Fibroblast of pulmonary artery (primary cell): Measurements from ENCODE around the gene GNG12.

Source experiments
- DNase-seq: peaks from one replicate; pipeline ENCODE4 v3.0.0-alpha.2; 2010; ENCODE audit warnings: low read depth
- H3K4me3 ChIP-seq: replicated peaks from 2 replicates; pipeline ENCODE4 v1.5.1; 2011; ENCODE audit warnings: low read depth, mild to moderate bottlenecking, control low read depth, low read length, moderate library complexity
- TF ChIP-seq, protein P1 (sequence below): IDR thresholded peaks from 2 replicates; pipeline ENCODE4 v1.5.1; 2011; ENCODE audit warnings: mild to moderate bottlenecking, control low read depth, low read length, inconsistent platforms; ENCODE audit errors: missing control alignments

GNG12 gene

DNA sequence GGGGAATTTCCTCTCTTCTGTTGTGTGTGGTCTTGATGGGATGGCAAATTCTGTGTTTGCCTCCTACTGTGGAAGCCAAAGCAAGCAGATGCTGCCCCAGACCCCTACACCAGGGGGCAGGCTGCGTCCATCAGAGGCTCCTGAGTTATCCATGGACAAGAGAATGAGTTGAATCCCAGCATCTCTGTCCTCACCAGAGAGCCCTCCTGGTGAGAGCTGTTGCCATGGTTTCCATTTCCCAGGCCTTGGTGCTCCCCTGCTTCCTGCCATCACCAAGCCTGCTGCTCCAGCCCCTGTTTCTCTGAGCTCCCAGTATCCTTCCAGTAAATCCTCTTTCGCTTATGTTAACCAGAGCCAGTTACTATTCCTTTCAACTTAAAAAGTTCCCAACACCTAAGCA is 20.4 kb upstream of the GNG12 start:
- DNase-seq = peak; percentile 87
- TF ChIP-seq, protein P1, sequence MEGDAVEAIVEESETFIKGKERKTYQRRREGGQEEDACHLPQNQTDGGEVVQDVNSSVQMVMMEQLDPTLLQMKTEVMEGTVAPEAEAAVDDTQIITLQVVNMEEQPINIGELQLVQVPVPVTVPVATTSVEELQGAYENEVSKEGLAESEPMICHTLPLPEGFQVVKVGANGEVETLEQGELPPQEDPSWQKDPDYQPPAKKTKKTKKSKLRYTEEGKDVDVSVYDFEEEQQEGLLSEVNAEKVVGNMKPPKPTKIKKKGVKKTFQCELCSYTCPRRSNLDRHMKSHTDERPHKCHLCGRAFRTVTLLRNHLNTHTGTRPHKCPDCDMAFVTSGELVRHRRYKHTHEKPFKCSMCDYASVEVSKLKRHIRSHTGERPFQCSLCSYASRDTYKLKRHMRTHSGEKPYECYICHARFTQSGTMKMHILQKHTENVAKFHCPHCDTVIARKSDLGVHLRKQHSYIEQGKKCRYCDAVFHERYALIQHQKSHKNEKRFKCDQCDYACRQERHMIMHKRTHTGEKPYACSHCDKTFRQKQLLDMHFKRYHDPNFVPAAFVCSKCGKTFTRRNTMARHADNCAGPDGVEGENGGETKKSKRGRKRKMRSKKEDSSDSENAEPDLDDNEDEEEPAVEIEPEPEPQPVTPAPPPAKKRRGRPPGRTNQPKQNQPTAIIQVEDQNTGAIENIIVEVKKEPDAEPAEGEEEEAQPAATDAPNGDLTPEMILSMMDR = peak; percentile 99

GRCh38 chr1:67851800-67852199 is 18.5 kb upstream of the GNG12 start:
- TF ChIP-seq, protein P1 = no peak
- DNase-seq = no peak

More for the DNA sequence above, 20.4 kb upstream of the GNG12 start:
- H3K4me3 ChIP-seq = no peak overlapping the region

GRCh38 chr1:67850611-67851075 is 17.4 kb upstream of the GNG12 start:
- DNase-seq = peak; percentile 90
- TF ChIP-seq, protein P1 = no peak

More at GRCh38 chr1:67851800-67852199, 18.5 kb upstream of the GNG12 start:
- H3K4me3 ChIP-seq = no peak overlapping the region

GRCh38 chr1:67850151-67850551 is 16.9 kb upstream of the GNG12 start:
- TF ChIP-seq, protein P1 = peak; percentile 50
- peak; percentile 67 for DNase-seq
- no peak overlapping the region for H3K4me3 ChIP-seq

More at GRCh38 chr1:67850611-67851075, 17.4 kb upstream of the GNG12 start:
- no peak overlapping the region for H3K4me3 ChIP-seq

DNA sequence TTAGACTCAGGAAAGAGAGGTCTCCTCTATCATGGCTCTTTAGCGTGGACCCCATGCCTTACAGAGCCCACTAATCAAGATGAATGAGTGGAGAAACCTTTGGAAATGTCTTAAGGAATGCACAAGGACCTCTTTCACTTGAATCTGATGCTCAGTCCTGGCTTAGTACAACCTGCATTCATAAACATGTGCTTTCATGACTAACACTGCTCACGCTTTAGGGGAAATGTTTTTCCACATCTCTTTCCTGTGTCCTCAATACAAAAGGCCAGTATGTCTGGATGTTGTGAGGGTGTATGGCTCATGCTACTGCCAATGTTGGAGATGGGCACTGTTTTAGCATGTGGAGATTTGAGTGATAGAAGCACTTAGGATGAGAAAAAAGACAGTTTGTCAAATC is 14.2 kb upstream of the GNG12 start:
- no peak overlapping the region for H3K4me3 ChIP-seq
- TF ChIP-seq, protein P1 = no peak
- DNase-seq = peak; percentile 72

DNA sequence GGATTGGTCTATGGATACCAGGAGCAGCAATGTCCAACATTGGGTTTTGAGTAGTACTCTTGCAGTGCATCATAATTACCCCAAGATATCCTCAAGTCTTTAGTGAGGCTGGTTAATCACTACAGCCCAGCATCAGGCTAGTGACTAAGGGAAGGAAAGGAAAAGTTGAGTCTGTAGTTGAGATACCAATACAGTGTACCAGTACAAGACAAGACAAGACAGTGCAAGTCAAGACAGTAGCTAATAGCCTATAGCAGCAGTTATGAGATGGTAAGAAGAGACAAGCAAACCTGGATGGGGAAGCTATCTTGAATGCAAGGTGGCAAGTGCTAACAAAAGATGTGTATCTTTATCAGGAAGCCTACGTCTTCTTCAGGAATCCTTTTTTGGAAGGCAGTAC is 13.3 kb upstream of the GNG12 start:
- DNase-seq = no peak
- TF ChIP-seq, protein P1 = no peak
- no peak overlapping the region for H3K4me3 ChIP-seq

DNA sequence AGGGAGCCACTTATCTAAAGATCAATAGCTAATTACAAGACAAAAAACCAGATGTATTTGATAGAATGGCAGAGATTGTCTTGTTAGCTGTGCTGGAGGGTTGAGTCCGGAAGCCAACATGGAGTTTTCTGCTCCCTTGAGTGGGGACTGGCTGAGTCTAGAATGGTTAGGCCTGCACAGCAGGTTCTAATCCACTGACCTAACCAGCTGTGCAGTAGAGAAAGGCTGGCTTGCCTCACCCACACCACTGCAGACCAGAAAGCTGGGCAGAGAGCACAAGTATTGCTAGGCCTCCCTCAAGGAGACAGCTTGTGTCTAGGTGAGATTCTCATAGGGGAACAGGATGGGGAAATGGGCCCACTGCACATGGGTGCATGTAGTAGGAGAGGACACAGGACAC is 11.7 kb upstream of the GNG12 start:
- no peak for DNase-seq

More for the DNA sequence above, 11.7 kb upstream of the GNG12 start:
- no peak overlapping the region for H3K4me3 ChIP-seq
- TF ChIP-seq, protein P1 = no peak
